Panc1 (cell line): Measurements from ENCODE around the gene TJP2. TPM values are rescaled to one million over a fixed set of nuclear protein-coding genes. Genes with fewer than 3 reads are reported as not detected.

Source experiments
- ATAC-seq: fragments of 200-7000 bp; cut with Tn5 transposase; 2 replicates; pipeline ENCODE4 v1.9.1; 2020; ENCODE audit warnings: mild to moderate bottlenecking, moderate library complexity
- BruUV-seq: library from RNA; stranded (reverse); fragments of 400-500 nt; replicated peaks from 2 replicates; lab custom pipeline; 2021; lab: Mats Ljungman, UMichigan
- CTCF ChIA-PET: fragments of 300-600 bp; sonication (Branson Sonifier 250); formaldehyde crosslinking; loops from one replicate; lab custom pipeline; 2022; ENCODE audit warnings: antibody characterized with exemption; lab: Charles Lee
- POLR2A ChIA-PET: fragments of 300-600 bp; sonication (Branson Sonifier 250); formaldehyde crosslinking; loops from one replicate; lab custom pipeline; 2022; ENCODE audit warnings: antibody characterized with exemption; lab: Charles Lee
- DNase-seq: peaks from one replicate; pipeline ENCODE4 v3.0.0-alpha.2; 2010; ENCODE audit warnings: low read depth, low spot score
- H3K27ac ChIP-seq: 2 replicates; pipeline ENCODE4 v1.5.1; 2011; ENCODE audit warnings: mild to moderate bottlenecking, low read length, inconsistent platforms
- H3K27me3 ChIP-seq: fragments of 200-500 bp; sonication (Bioruptor generic); 2 replicates; pipeline ENCODE4 v1.6.0; 2014; ENCODE audit warnings: low read length, inconsistent platforms; ENCODE audit not compliant: control insufficient read depth, insufficient read depth
- H3K36me3 ChIP-seq: fragments of 200-500 bp; sonication (Bioruptor generic); 2 replicates; pipeline ENCODE4 v1.5.1; 2014; ENCODE audit warnings: inconsistent platforms, mild to moderate bottlenecking, low read length, moderate library complexity; ENCODE audit not compliant: control insufficient read depth, insufficient read depth
- H3K4me1 ChIP-seq: 2 replicates; pipeline ENCODE4 v1.5.1; 2011; ENCODE audit warnings: inconsistent platforms, mild to moderate bottlenecking, low read length, moderate library complexity; ENCODE audit not compliant: control insufficient read depth, insufficient read depth
- H3K4me3 ChIP-seq, 2 experiments: 2 replicates each; pipeline ENCODE4 v1.5.1; 2011 to 2012; ENCODE audit warnings: low read depth in 2 of 2, low read length in 2 of 2, mild to moderate bottlenecking in 2 of 2, inconsistent platforms in 1 of 2, moderate library complexity in 1 of 2
- H3K9me3 ChIP-seq: fragments of 200-500 bp; sonication (Bioruptor generic); 2 replicates; pipeline ENCODE4 v1.5.1; 2014; ENCODE audit warnings: low read depth, mild to moderate bottlenecking, inconsistent platforms, low read length, moderate library complexity; ENCODE audit not compliant: control insufficient read depth, insufficient read depth
- POLR2AphosphoS5 ChIP-seq: IDR thresholded peaks from 2 replicates; pipeline ENCODE4 v1.6.1; 2012; ENCODE audit warnings: mild to moderate bottlenecking, low read depth, low read length, moderate library complexity
- SIN3A ChIP-seq: IDR thresholded peaks from 2 replicates; pipeline ENCODE4 v1.6.1; 2012; ENCODE audit warnings: low read depth, mild to moderate bottlenecking, low read length, moderate library complexity, borderline replicate concordance; ENCODE audit not compliant: insufficient read depth
- TCF7L2 ChIP-seq: IDR thresholded peaks from 2 replicates; pipeline ENCODE4 v1.6.1; 2011; ENCODE audit warnings: mild to moderate bottlenecking, low read depth, low read length, inconsistent platforms
- in situ Hi-C: cut with HindIII; loops from 2 replicates; pipeline ENCODE4 v1.10.0; 2016; ENCODE audit warnings: low sequenced_read_pairs, low pct_unique_long_range_greater_than_20kb
- intact Hi-C: fragments of 100-400 bp; cut with micrococcal nuclease; formaldehyde crosslinking; loops from one replicate; pipeline ENCODE4 v1.10.0; 2022; ENCODE audit not compliant: unreplicated experiment
- total RNA-seq: library from RNA; stranded (reverse); gene quantifications from one replicate; pipeline ENCODE4 v1.2.1, GENCODE V29; 2021; ENCODE audit not compliant: unreplicated experiment
- TF ChIP-seq, protein P1 (sequence below), 2 experiments: IDR thresholded peaks; 2 replicates each; pipeline ENCODE4 v1.6.1; 2011 to 2012; ENCODE audit warnings: low read depth in 2 of 2, control low read depth in 1 of 2, low read length in 1 of 2, mild to moderate bottlenecking in 1 of 2, moderate library complexity in 1 of 2; ENCODE audit not compliant: insufficient read depth in 1 of 2
- TF ChIP-seq, protein P2 (sequence below): fragments of 450-650 bp; IDR thresholded peaks from 2 replicates; pipeline ENCODE4 v1.5.1; 2017; ENCODE audit warnings: mild to moderate bottlenecking

Gene TJP2
- total RNA-seq, 1 experiment from 2014 or later: 40.2 TPM

DNA sequence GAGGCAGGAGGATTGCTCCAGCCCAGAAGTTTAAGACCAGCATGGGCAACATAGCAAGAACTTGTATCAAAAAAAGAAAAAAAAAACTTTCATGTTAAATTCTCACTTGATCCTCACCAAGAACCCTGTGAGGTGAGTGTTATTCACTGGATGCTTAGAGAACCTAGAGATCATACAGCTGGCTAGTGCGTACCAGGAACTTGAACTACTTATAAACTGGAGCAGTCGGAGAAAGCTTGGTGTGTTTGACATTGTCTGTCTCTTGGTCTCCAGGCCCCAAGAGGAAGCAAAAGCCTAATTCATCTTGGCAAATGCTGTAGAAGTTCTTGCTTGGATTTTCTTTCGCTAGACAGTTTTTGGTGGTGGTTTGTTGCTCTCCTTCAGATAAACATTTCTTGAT, 18.1 kb downstream of the TJP2 start:
- Histone ChIP-seq H3K36me3 (no peaks in the 10 kb centered on the region), H3K4me1 (peaks cover 6% of the 10 kb centered on the region), H3K27me3 (no peaks in the 10 kb centered on the region), H3K9me3 (no peaks in the 10 kb centered on the region), H3K4me3 (no peak overlapping the region), H3K27ac (no peak overlapping the region)
- ChIA-PET POLR2A (no interaction called here), CTCF (interaction anchor here (1.6 kb wide), 1 partner anchor 12 kb away, joined by 13 read pairs; no protein-coding TSS in a partner anchor)
- ATAC-seq (no peak), DNase-seq (no peak)
- BruUV-seq: no TSS peak
- in situ Hi-C loops: no loop called here
- intact Hi-C loops: no loop called here
- TF ChIP-seq, protein P1, sequence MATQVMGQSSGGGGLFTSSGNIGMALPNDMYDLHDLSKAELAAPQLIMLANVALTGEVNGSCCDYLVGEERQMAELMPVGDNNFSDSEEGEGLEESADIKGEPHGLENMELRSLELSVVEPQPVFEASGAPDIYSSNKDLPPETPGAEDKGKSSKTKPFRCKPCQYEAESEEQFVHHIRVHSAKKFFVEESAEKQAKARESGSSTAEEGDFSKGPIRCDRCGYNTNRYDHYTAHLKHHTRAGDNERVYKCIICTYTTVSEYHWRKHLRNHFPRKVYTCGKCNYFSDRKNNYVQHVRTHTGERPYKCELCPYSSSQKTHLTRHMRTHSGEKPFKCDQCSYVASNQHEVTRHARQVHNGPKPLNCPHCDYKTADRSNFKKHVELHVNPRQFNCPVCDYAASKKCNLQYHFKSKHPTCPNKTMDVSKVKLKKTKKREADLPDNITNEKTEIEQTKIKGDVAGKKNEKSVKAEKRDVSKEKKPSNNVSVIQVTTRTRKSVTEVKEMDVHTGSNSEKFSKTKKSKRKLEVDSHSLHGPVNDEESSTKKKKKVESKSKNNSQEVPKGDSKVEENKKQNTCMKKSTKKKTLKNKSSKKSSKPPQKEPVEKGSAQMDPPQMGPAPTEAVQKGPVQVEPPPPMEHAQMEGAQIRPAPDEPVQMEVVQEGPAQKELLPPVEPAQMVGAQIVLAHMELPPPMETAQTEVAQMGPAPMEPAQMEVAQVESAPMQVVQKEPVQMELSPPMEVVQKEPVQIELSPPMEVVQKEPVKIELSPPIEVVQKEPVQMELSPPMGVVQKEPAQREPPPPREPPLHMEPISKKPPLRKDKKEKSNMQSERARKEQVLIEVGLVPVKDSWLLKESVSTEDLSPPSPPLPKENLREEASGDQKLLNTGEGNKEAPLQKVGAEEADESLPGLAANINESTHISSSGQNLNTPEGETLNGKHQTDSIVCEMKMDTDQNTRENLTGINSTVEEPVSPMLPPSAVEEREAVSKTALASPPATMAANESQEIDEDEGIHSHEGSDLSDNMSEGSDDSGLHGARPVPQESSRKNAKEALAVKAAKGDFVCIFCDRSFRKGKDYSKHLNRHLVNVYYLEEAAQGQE (IDR thresholded peaks at IDR 0.05; ENCODE audit: insufficient read depth in 1 of 2, low read depth in 2 of 2, low read length in 1 of 2): no peak
- TF ChIP-seq POLR2AphosphoS5 (no peak), TCF7L2 (no peak), SIN3A (no peak)
- TF ChIP-seq, protein P2, sequence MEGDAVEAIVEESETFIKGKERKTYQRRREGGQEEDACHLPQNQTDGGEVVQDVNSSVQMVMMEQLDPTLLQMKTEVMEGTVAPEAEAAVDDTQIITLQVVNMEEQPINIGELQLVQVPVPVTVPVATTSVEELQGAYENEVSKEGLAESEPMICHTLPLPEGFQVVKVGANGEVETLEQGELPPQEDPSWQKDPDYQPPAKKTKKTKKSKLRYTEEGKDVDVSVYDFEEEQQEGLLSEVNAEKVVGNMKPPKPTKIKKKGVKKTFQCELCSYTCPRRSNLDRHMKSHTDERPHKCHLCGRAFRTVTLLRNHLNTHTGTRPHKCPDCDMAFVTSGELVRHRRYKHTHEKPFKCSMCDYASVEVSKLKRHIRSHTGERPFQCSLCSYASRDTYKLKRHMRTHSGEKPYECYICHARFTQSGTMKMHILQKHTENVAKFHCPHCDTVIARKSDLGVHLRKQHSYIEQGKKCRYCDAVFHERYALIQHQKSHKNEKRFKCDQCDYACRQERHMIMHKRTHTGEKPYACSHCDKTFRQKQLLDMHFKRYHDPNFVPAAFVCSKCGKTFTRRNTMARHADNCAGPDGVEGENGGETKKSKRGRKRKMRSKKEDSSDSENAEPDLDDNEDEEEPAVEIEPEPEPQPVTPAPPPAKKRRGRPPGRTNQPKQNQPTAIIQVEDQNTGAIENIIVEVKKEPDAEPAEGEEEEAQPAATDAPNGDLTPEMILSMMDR: no peak

DNA sequence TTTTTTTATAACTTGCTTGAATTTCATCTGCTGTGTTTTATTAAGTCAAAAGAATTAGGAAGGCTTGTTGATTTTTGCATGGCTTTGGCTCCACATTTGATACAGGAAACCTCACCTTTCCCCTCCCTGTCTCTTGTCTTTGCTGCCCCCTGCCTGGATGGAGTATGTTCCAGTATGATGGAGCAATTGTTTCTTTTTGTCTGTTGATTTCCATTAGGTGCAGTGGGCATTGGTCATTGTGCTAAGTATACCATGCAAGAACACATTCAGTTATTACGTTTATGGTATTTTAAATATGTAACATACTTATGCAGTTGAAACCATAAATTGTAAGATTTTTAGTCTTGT, 19.6 kb downstream of the TJP2 start:
- POLR2A ChIA-PET: no interaction called here
- no peak; the same call in 1 of the 2 replicates for ATAC-seq
- no peaks in the 10 kb centered on the region for H3K36me3 ChIP-seq
- no peak overlapping the region for H3K4me3 ChIP-seq
- peaks cover 6% of the 10 kb centered on the region for H3K4me1 ChIP-seq
- no TSS peak for BruUV-seq
- no peaks in the 10 kb centered on the region for H3K9me3 ChIP-seq
- no peak for DNase-seq
- in situ Hi-C loops (no loop called here), intact Hi-C loops (loop anchor here (1.0 kb wide), 1 partner anchor 139 kb away; no protein-coding TSS in a partner anchor)
- no peak overlapping the region for H3K27ac ChIP-seq
- no peaks in the 10 kb centered on the region for H3K27me3 ChIP-seq
- TF ChIP-seq POLR2AphosphoS5 (no peak), TCF7L2 (no peak), SIN3A (no peak)
- TF ChIP-seq, protein P2: 0 out of 2 replicates have a peak, but pooled peaks have one; percentile 0
- TF ChIP-seq, protein P1 (IDR thresholded peaks at IDR 0.05; ENCODE audit: insufficient read depth in 1 of 2, low read depth in 2 of 2, low read length in 1 of 2): no peak
- CTCF ChIA-PET: interaction anchor here (0.8 to 1.2 kb wide), 4 partner anchors 35 to 159 kb away, joined by 3 to 6 read pairs (median 5); no protein-coding TSS in a partner anchor
